Esophagus muscularis mucosa (tissue), 4 donors: ENCODE data around the gene MOXD1. TPM values are rescaled to one million over a fixed set of nuclear protein-coding genes. Genes with fewer than 3 reads are reported as not detected.

Experiments used
- DNase-seq: peaks from one replicate; pipeline ENCODE4 v3.0.0-alpha.2; 2017; ENCODE audit errors: extremely low spot score
- H3K27ac ChIP-seq, 4 donors: fragments of 200-600 bp; sonication (generic); replicated peaks in 1 of 4; 1 replicate in 3 of 4; 2 replicates in 1 of 4; pipeline ENCODE4 v1.5.1; 2016 to 2019; ENCODE audit warnings: mild to moderate bottlenecking in 1 of 4
- H3K27me3 ChIP-seq, 4 donors: fragments of 200-600 bp; sonication (generic); one replicate each; pipeline versions ENCODE4 v1.5.1 to v1.6.0; 2016 to 2019
- H3K36me3 ChIP-seq, 4 donors: fragments of 200-600 bp; sonication (generic); one replicate each; pipeline ENCODE4 v1.5.1; 2016 to 2019
- H3K4me1 ChIP-seq, 4 donors: fragments of 200-600 bp; sonication (generic); one replicate each; pipeline ENCODE4 v1.5.1; 2016 to 2019
- H3K4me3 ChIP-seq, 4 donors: fragments of 200-600 bp; sonication (generic); 1 replicate in 2 of 4; 2 replicates in 2 of 4; pipeline ENCODE4 v1.5.1; 2016 to 2019; ENCODE audit warnings: mild to moderate bottlenecking in 4 of 4, moderate library complexity in 1 of 4
- H3K9me3 ChIP-seq, 4 donors: fragments of 200-600 bp; sonication (generic); 1 replicate in 3 of 4; 2 replicates in 1 of 4; pipeline ENCODE4 v1.5.1; 2016 to 2019
- CTCF ChIP-seq, 3 experiments: fragments of 200-600 bp in 2 of 3; fragments of 450-650 bp in 1 of 3; sonication (generic) in 2 of 3; IDR thresholded peaks; one replicate each; pipeline ENCODE4 v1.5.1; 2017 to 2019; ENCODE audit warnings: antibody characterized with exemption in 3 of 3, mild to moderate bottlenecking in 2 of 3, moderate library complexity in 1 of 3
- EP300 ChIP-seq: sonication (generic); formaldehyde crosslinking; IDR thresholded peaks from one replicate; pipeline ENCODE4 v1.6.1; 2017; ENCODE audit warnings: antibody characterized with exemption
- POLR2A ChIP-seq: fragments of 450-650 bp; IDR thresholded peaks from one replicate; pipeline ENCODE4 v1.6.1; 2017; ENCODE audit warnings: antibody characterized with exemption, moderate library complexity, mild to moderate bottlenecking, low read depth
- POLR2AphosphoS5 ChIP-seq, 2 donors: sonication (generic); formaldehyde crosslinking; IDR thresholded peaks; one replicate each; pipeline ENCODE4 v1.6.1; 2017; ENCODE audit warnings: antibody characterized with exemption in 2 of 2
- WGBS: methylation state at CpG from one replicate; pipeline ENCODE4 v1.1.5; 2018; 5-methylcytosine and 5-hydroxymethylcytosine counted together
- intact Hi-C: fragments of 100-400 bp; cut with DNase I; formaldehyde crosslinking; loops from one replicate; pipeline ENCODE4 v1.15.1; 2023
- total RNA-seq, 4 donors: library from RNA; depleted of rRNA; stranded (reverse); fragments of >200 nt; gene quantifications; one replicate each; pipeline versions ENCODE4 v1.1.0 to v1.2.1, GENCODE V29; 2016

MOXD1 gene
- total RNA-seq, 4 donors from 2014 or later = 14.2 to 32.4 (median 23.6) TPM

GRCh38 chr6:132261354-132261753 lies 139.9 kb downstream of the MOXD1 start:
- Histone ChIP-seq H3K9me3 (no peaks in the 10 kb centered on the region), H3K36me3 (no peaks in the 10 kb centered on the region), H3K27ac (no peak overlapping the region), H3K27me3 (no peaks in the 10 kb centered on the region), H3K4me3 (no peak overlapping the region), H3K4me1 (no peaks in the 10 kb centered on the region)
- TF ChIP-seq CTCF (IDR thresholded peaks at IDR 0.05) (no peak), EP300 (no peak), POLR2AphosphoS5 (IDR thresholded peaks at IDR 0.05) (no peak), POLR2A (no peak)
- DNase-seq = no peak
- intact Hi-C loops = no loop called here

GRCh38 chr6:132259070-132259469 lies 142.2 kb downstream of the MOXD1 start:
- Histone ChIP-seq H3K9me3 (no peaks in the 10 kb centered on the region), H3K27me3 (no peaks in the 10 kb centered on the region), H3K4me1 (no peaks in the 10 kb centered on the region), H3K27ac (no peak overlapping the region), H3K36me3 (no peaks in the 10 kb centered on the region), H3K4me3 (no peak overlapping the region)
- peak in 2 of 3 experiments; percentile 10 to 15 for TF ChIP-seq CTCF (IDR thresholded peaks at IDR 0.05)
- TF ChIP-seq POLR2AphosphoS5 (IDR thresholded peaks at IDR 0.05) = no peak
- no peak for TF ChIP-seq POLR2A
- intact Hi-C loops = no loop called here
- no peak for DNase-seq
- WGBS = 76% methylated on average over 2 of the region's 2 CpGs

- DNase-seq = no peak
- H3K27me3 ChIP-seq = no peaks in the 10 kb centered on the region
- H3K36me3 ChIP-seq = no peaks in the 10 kb centered on the region
- no peaks in the 10 kb centered on the region for H3K9me3 ChIP-seq
- 86% methylated on average over 1 of the region's 1 CpG for WGBS
- intact Hi-C loops = no loop called here
- H3K27ac ChIP-seq = no peak overlapping the region
- no peaks in the 10 kb centered on the region for H3K4me1 ChIP-seq
- TF ChIP-seq POLR2AphosphoS5 (IDR thresholded peaks at IDR 0.05) = no peak
- TF ChIP-seq CTCF (IDR thresholded peaks at IDR 0.05) = no peak
- no peak overlapping the region for H3K4me3 ChIP-seq
These were observed 143.7 kb downstream of the MOXD1 start for GRCh38 chr6:132257561-132257960.

GRCh38 chr6:132256457-132256856 lies 144.8 kb downstream of the MOXD1 start:
- Histone ChIP-seq H3K9me3 (no peaks in the 10 kb centered on the region), H3K4me1 (no peaks in the 10 kb centered on the region), H3K36me3 (no peaks in the 10 kb centered on the region), H3K27ac (no peak overlapping the region), H3K27me3 (no peaks in the 10 kb centered on the region), H3K4me3 (no peak overlapping the region)
- 100% methylated on average over 1 of the region's 1 CpG for WGBS
- DNase-seq = no peak
- intact Hi-C loops = no loop called here
- TF ChIP-seq POLR2A (no peak), EP300 (no peak), CTCF (IDR thresholded peaks at IDR 0.05) (no peak), POLR2AphosphoS5 (IDR thresholded peaks at IDR 0.05) (no peak)

- intact Hi-C loops = no loop called here
- TF ChIP-seq CTCF (IDR thresholded peaks at IDR 0.05) = no peak
- no peak for TF ChIP-seq POLR2A
- no peak for TF ChIP-seq EP300
- no peak for TF ChIP-seq POLR2AphosphoS5 (IDR thresholded peaks at IDR 0.05)
- DNase-seq = no peak
- Histone ChIP-seq H3K36me3 (no peaks in the 10 kb centered on the region), H3K4me1 (no peaks in the 10 kb centered on the region), H3K4me3 (no peak overlapping the region), H3K27ac (no peak overlapping the region), H3K9me3 (no peaks in the 10 kb centered on the region), H3K27me3 (no peaks in the 10 kb centered on the region)
These were observed 147.4 kb downstream of the MOXD1 start for GRCh38 chr6:132253906-132254305.
